ENCODE results near the gene DGKD. TPM values are rescaled to one million over a fixed set of nuclear protein-coding genes. Genes with fewer than 3 reads are reported as not detected.

The DGKD gene
- total RNA-seq, 1 donor = 16.0 TPM

DNA sequence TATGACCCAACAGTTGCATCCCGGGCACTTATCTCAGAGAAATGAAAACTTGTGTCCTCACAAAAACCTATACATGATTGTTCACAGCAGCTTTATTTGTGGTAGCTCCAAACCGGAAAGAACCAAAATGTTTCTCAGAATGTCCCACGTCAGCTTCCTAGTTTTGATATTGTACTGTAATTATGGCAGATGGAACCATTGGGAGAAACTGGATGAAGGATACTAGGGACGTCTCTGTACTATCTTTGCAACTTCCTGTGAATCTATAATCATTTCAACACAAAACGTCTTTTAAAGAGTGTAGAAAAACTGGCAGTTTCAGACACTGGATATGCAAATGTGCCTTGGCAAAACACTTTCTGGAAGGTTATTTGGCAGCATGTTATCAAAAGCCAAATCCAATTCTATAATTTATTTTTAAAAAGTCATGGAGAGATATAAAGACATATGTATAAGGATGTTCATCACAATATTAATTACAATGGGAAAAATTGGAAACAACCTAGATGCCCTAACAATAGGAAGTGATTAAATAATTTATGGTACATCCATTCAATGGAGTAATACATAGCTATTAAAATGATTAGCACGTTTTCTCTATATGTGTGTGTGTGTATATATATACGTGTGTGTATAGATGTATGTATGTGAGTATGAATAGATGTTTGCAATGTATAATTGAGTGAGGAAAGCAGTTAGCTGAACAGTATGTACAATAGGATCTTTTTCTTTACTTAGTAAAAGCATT is 36.9 kb upstream of the DGKD start:
- H3K4me3 ChIP-seq (ENCODE audit: low read depth, low read length) = no peak overlapping the region
- DNase-seq (ENCODE audit: low read depth) = no peak
- TF ChIP-seq, protein P1, sequence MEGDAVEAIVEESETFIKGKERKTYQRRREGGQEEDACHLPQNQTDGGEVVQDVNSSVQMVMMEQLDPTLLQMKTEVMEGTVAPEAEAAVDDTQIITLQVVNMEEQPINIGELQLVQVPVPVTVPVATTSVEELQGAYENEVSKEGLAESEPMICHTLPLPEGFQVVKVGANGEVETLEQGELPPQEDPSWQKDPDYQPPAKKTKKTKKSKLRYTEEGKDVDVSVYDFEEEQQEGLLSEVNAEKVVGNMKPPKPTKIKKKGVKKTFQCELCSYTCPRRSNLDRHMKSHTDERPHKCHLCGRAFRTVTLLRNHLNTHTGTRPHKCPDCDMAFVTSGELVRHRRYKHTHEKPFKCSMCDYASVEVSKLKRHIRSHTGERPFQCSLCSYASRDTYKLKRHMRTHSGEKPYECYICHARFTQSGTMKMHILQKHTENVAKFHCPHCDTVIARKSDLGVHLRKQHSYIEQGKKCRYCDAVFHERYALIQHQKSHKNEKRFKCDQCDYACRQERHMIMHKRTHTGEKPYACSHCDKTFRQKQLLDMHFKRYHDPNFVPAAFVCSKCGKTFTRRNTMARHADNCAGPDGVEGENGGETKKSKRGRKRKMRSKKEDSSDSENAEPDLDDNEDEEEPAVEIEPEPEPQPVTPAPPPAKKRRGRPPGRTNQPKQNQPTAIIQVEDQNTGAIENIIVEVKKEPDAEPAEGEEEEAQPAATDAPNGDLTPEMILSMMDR (IDR thresholded peaks at IDR 0.05; ENCODE audit: insufficient read depth, low read depth, low read length) = no peak

DNA sequence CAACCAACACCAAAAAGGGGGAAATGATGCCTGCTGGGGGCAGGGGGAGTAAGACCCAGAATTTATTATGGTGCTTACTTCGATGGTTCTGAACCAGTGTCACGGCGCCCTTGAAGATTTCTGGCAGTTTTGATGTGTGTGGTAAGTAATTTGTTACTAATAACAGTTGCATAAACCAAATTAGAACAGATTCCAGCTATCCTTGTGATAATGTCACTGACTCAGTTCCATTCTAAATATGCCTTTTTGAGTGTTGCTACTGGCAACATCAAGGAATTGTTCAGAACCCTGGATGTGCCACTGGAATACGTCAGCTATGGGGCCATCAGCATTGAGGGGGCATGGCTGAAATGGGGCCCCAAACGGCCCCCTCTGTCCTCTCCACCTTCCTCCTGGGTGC is 35.0 kb upstream of the DGKD start:
- DNase-seq (ENCODE audit: low read depth) = no peak
- TF ChIP-seq, protein P1 (IDR thresholded peaks at IDR 0.05; ENCODE audit: insufficient read depth, low read depth, low read length) = no peak
- H3K4me3 ChIP-seq (ENCODE audit: low read depth, low read length) = no peak overlapping the region

DNA sequence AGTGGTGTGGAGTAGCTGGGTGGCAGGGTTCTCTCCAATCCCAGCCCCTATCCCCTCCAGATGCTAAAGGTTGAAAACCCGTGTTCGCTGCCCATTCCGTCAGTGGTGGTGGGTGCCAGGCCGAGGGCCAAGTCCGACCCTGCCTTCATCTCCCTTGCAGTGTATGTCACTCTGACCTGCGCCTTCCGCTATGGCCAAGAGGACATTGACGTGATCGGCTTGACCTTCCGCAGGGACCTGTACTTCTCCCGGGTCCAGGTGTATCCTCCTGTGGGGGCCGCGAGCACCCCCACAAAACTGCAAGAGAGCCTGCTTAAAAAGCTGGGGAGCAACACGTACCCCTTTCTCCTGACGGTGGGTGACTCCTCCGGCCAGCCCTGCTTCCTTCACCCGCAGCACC is 33.8 kb upstream of the DGKD start:
- TF ChIP-seq, protein P1 (IDR thresholded peaks at IDR 0.05; ENCODE audit: insufficient read depth, low read depth, low read length) = no peak
- DNase-seq (ENCODE audit: low read depth) = no peak

DNA sequence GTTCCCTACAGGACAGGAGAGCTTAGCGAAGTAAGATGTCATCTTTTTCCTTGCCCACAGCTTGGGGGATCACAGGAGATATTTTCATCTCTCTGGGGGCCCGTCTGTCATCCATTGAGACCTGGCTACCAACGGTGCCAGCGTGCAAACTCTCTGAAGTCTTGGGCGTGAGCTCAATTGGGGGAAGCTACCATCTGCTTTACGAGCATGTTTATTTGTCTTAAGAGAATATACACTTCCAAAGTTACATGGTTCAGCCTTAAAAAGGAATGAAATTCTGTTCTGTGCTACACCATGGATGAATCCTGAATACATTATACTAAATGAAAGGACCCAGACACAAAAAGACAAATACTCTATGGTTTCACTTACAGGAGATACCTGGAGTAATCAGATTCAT is 33.1 kb upstream of the DGKD start:
- no peak overlapping the region for H3K4me3 ChIP-seq (ENCODE audit: low read depth, low read length)
- TF ChIP-seq, protein P1 (IDR thresholded peaks at IDR 0.05; ENCODE audit: insufficient read depth, low read depth, low read length) = no peak
- no peak for DNase-seq (ENCODE audit: low read depth)

More for the DNA sequence above, 33.8 kb upstream of the DGKD start:
- no peak overlapping the region for H3K4me3 ChIP-seq (ENCODE audit: low read depth, low read length)

DNA sequence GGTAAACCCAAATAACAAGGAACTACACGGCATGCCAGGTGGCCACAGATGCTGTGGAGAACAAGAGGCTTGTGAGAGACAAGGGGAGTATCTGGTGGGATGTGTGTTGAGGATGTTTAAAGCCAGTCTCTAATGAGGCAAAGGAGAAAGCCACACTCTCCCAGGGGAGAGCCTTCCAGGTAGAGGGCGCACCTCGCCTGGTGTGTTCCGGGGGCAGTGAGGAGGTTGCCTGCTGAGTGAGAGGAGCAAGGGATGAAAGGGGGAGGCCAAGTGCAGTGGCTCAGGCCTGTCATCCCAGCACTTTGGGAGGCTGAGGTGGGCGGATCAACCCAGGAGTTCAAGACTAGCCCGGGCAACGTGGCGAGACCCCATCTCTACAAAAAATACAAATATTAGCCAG is 30.4 kb upstream of the DGKD start:
- no peak for DNase-seq (ENCODE audit: low read depth)
- no peak overlapping the region for H3K4me3 ChIP-seq (ENCODE audit: low read depth, low read length)
- TF ChIP-seq, protein P1 (IDR thresholded peaks at IDR 0.05; ENCODE audit: insufficient read depth, low read depth, low read length) = no peak

DNA sequence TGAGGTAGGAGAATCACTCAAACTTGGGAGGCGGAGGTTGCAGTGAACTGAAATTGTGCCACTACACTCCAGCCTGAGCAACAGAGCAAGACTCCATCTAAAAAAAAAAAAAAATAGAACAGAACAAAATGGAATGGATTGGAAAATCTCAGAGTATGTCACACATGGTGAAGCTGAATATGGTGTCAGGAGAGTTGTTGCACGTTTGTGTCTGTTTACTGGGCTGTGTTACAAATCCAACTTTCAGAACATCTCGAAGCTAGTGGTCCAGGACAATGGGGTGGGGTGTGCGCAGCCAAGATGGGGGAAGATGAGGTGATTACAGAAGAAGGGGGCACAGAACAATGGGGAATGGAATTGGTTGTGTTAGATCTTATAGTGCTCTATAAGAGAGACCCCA is 29.0 kb upstream of the DGKD start:
- TF ChIP-seq, protein P1 (IDR thresholded peaks at IDR 0.05; ENCODE audit: insufficient read depth, low read depth, low read length) = no peak
- no peak for DNase-seq (ENCODE audit: low read depth)
- H3K4me3 ChIP-seq (ENCODE audit: low read depth, low read length) = no peak overlapping the region

DNA sequence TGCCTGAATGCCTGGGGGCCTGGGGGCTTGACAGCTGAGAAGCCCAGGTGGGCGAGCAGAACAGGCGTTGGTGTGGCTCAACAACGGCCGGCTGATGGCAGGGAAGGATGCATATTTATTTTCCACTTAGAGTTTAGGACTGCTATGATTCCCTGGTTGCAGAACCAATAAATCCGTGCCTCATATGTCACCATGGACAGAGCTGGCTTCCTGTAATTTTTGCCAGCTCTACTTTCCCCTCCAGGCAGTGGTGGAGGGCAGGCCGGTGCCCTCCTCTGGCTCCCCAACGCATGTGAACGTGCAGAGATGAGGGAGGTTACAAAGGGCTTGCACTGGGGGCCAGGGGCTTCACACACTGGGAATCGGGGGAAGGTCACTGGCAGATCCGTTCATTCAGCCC is 28.5 kb upstream of the DGKD start:
- TF ChIP-seq, protein P1 (IDR thresholded peaks at IDR 0.05; ENCODE audit: insufficient read depth, low read depth, low read length) = no peak
- DNase-seq (ENCODE audit: low read depth) = no peak
- no peak overlapping the region for H3K4me3 ChIP-seq (ENCODE audit: low read depth, low read length)
